K562 (cell line): ENCODE results near the gene USP22. TPM values are rescaled to one million over a fixed set of nuclear protein-coding genes. Genes with fewer than 3 reads are reported as not detected.

Source experiments
- ATAC-seq: fragments of 200-7000 bp; cut with Tn5 transposase; 3 replicates; pipeline ENCODE4 v1.9.1; 2020; ENCODE audit warnings: moderate library complexity
- BruUV-seq: library from RNA; stranded (reverse); fragments of 400-500 nt; replicated peaks from 2 replicates; lab custom pipeline; 2021; lab: Mats Ljungman, UMichigan
- CTCF ChIA-PET: fragments of 300-600 bp; formaldehyde crosslinking; extraction: SDS; loops from one replicate; lab custom pipeline; 2021; ENCODE audit warnings: low intra/inter-chr PET ratio; lab: Yijun Ruan, JAX
- POLR2A ChIA-PET: fragments of 300-600, 350-650 bp; sonication (Branson Sonifier 250); formaldehyde crosslinking; extraction: SDS; loops from one replicate; lab custom pipeline; 2021; ENCODE audit warnings: antibody characterized with exemption, inconsistent platforms; lab: Yijun Ruan, JAX
- DNase-seq, 4 experiments: peaks; one replicate each; pipeline versions ENCODE4 v3.0.0 to v3.0.0-alpha.2; 2011 to 2018; ENCODE audit warnings: low spot score in 3 of 4, mixed read lengths in 3 of 4; ENCODE audit errors: extremely low read depth in 1 of 4
- FAIRE-seq: peaks from 2 replicates; lab custom pipeline; 2011; peaks lifted over from hg19 to GRCh38; lab: Jason Lieb, UNC
- H2AFZ ChIP-seq: 2 replicates; pipeline ENCODE4 v1.6.0; 2011; ENCODE audit warnings: low read depth, low read length, control low read depth, inconsistent platforms
- H3K27ac ChIP-seq: fragments of 200-600 bp; 3 replicates; pipeline ENCODE4 v1.8.0; 2011; ENCODE audit warnings: low read depth, mild to moderate bottlenecking, control low read depth, inconsistent platforms, low read length, moderate library complexity, mixed read lengths; ENCODE audit errors: extremely low read depth
- H3K27me3 ChIP-seq, 2 experiments: fragments of 300-600 bp in 1 of 2; 2 replicates in 1 of 2; 3 replicates in 1 of 2; pipeline versions ENCODE4 v1.6.0 to v1.8.0; 2011; ENCODE audit warnings: inconsistent platforms in 2 of 2, low read length in 2 of 2, mild to moderate bottlenecking in 1 of 2, mixed read lengths in 1 of 2, moderate library complexity in 1 of 2; ENCODE audit not compliant: control insufficient read depth in 2 of 2, insufficient read depth in 2 of 2
- H3K36me3 ChIP-seq: fragments of 300-600 bp; 3 replicates; pipeline ENCODE4 v1.8.0; 2011; ENCODE audit warnings: mild to moderate bottlenecking, low read length, inconsistent platforms; ENCODE audit not compliant: control insufficient read depth, insufficient read depth
- H3K4me1 ChIP-seq, 2 experiments: fragments of 200-600 bp in 1 of 2; replicated peaks in 1 of 2; 2 replicates in 1 of 2; 3 replicates in 1 of 2; pipeline versions ENCODE4 v1.5.1 to v1.8.0; 2011; ENCODE audit warnings: inconsistent platforms in 2 of 2, low read length in 2 of 2, mild to moderate bottlenecking in 1 of 2, mixed read lengths in 1 of 2, moderate library complexity in 1 of 2; ENCODE audit not compliant: control insufficient read depth in 2 of 2, insufficient read depth in 2 of 2
- H3K4me2 ChIP-seq: 2 replicates; pipeline ENCODE4 v1.6.1; 2011; ENCODE audit warnings: low read length, control low read depth, inconsistent platforms, mixed read lengths; ENCODE audit not compliant: insufficient read depth
- H3K4me3 ChIP-seq: fragments of 200-600 bp; sonication (generic), shearing (Covaris generic); 2 replicates; pipeline ENCODE4 v1.5.1; 2016; ENCODE audit warnings: control low read depth, inconsistent platforms
- H3K79me2 ChIP-seq: fragments of 200-600 bp; 3 replicates; pipeline ENCODE4 v1.8.0; 2011; ENCODE audit warnings: low read length, inconsistent platforms; ENCODE audit not compliant: control insufficient read depth, insufficient read depth
- H3K9ac ChIP-seq, 2 experiments: 2 replicates each; pipeline versions ENCODE4 v1.6.0 to v1.6.1; 2011; ENCODE audit warnings: low read depth in 2 of 2, low read length in 2 of 2, control low read depth in 1 of 2, inconsistent platforms in 1 of 2, mild to moderate bottlenecking in 1 of 2, mixed read lengths in 1 of 2; ENCODE audit not compliant: insufficient read depth in 1 of 2
- H3K9me1 ChIP-seq: one replicate; pipeline ENCODE4 v1.6.0; 2011; ENCODE audit warnings: inconsistent platforms, mild to moderate bottlenecking, low read length, moderate library complexity; ENCODE audit not compliant: control insufficient read depth, insufficient read depth
- H3K9me3 ChIP-seq: replicated peaks from 2 replicates; pipeline ENCODE4 v1.5.1; 2011; ENCODE audit warnings: low read depth, low read length, inconsistent platforms; ENCODE audit not compliant: control insufficient read depth, insufficient read depth
- H4K20me1 ChIP-seq: replicated peaks from 2 replicates; pipeline ENCODE4 v1.6.1; 2011; ENCODE audit warnings: low read length, inconsistent platforms, mixed read lengths; ENCODE audit not compliant: control insufficient read depth, insufficient read depth
- CHD2 ChIP-seq: IDR thresholded peaks from 2 replicates; pipeline ENCODE4 v1.6.1; 2011; ENCODE audit warnings: low read depth, low read length
- DMBX1 ChIP-seq: fragments of 250-450 bp; sonication (Bioruptor Pico); IDR thresholded peaks from 2 replicates; pipeline ENCODE4 v1.8.0; 2022; ENCODE audit warnings: inconsistent platforms, mild to moderate bottlenecking, moderate library complexity, borderline replicate concordance
- DNMT1 ChIP-seq: fragments of 450-650 bp; IDR thresholded peaks from 2 replicates; pipeline ENCODE4 v1.6.1; 2016; ENCODE audit warnings: antibody characterized with exemption, mild to moderate bottlenecking
- ETS2 ChIP-seq: IDR thresholded peaks from 2 replicates; pipeline ENCODE4 v1.6.1; 2016; ENCODE audit warnings: borderline replicate concordance, missing genetic modification characterization, mild to moderate bottlenecking, moderate library complexity, missing compliant biosample characterization; ENCODE audit not compliant: poor library complexity, severe bottlenecking
- EZH2 ChIP-seq: IDR thresholded peaks from 2 replicates; pipeline ENCODE4 v1.6.1; 2012; ENCODE audit warnings: low read depth, mild to moderate bottlenecking, inconsistent platforms, low read length, borderline replicate concordance
- GATAD2B ChIP-seq: fragments of 450-650 bp; IDR thresholded peaks from 2 replicates; pipeline ENCODE4 v1.6.1; 2017; ENCODE audit warnings: mild to moderate bottlenecking, borderline replicate concordance
- MAFK ChIP-seq: IDR thresholded peaks from 2 replicates; pipeline ENCODE4 v1.6.1; 2011; ENCODE audit warnings: low read length, improper control_type of control experiment
- MYC ChIP-seq, 2 experiments: fragments of 250-450 bp in 1 of 2; sonication (Bioruptor Pico) in 1 of 2; IDR thresholded peaks; 2 replicates each; pipeline versions ENCODE4 v1.5.1 to v1.6.1; 2012 to 2021; ENCODE audit warnings: low read depth in 2 of 2, borderline replicate concordance in 1 of 2, improper control_type of control experiment in 1 of 2, low read length in 1 of 2, mild to moderate bottlenecking in 1 of 2, moderate library complexity in 1 of 2
- PYGO2 ChIP-seq: fragments of 450-650 bp; IDR thresholded peaks from 2 replicates; pipeline ENCODE4 v1.6.1; 2016; ENCODE audit warnings: mild to moderate bottlenecking, missing genetic modification characterization, moderate library complexity, missing compliant biosample characterization
- RBM17 ChIP-seq: fragments of 200-400 bp; formaldehyde crosslinking; IDR thresholded peaks from 2 replicates; pipeline ENCODE4 v1.6.1; 2017; ENCODE audit warnings: low read depth, mild to moderate bottlenecking, low read length, borderline replicate concordance
- ZNF77 ChIP-seq: fragments of 250-450 bp; sonication (Bioruptor Pico); IDR thresholded peaks from 2 replicates; pipeline ENCODE4 v1.5.0; 2020
- WGBS: fragments of 100-300 bp; shearing (Covaris generic); methylation state at CpG from one replicate; pipeline ENCODE4 v1.1.6; 2016; ENCODE audit warnings: low coverage, mixed read lengths; ENCODE audit not compliant: insufficient coverage; ENCODE audit errors: missing lambda C conversion rate; 5-methylcytosine and 5-hydroxymethylcytosine counted together
- in situ Hi-C: fragments of 300-500 bp; cut with MboI; formaldehyde crosslinking; loops from 4 replicates; pipeline ENCODE4 v1.15.0; 2018; ENCODE audit warnings: inconsistent platforms, mixed read lengths
- intact Hi-C: fragments of 100-400 bp; cut with micrococcal nuclease; formaldehyde crosslinking; loops from 2 replicates; pipeline ENCODE4 v1.14.2; 2022
- polyA plus RNA-seq, 8 experiments: library from polyadenylated mRNA; depleted of rRNA in 4 of 8; stranded (reverse) in 5 of 8; unstranded in 3 of 8; fragments of >200 nt; fragmentation: Nextera tagmentation in 2 of 8; fragmentation: Illumina TruSeq in 1 of 8; extraction: Ambion mirVana in 2 of 8; extraction: Trizol in 1 of 8; gene quantifications; 2 replicates each; pipeline versions ENCODE4 v1.2.1 to v1.2.3, GENCODE V29; 2011 to 2014; ENCODE audit warnings: inconsistent platforms in 1 of 8, missing spikeins in 1 of 8
- total RNA-seq, 7 experiments: library from RNA; depleted of rRNA in 6 of 7; stranded (reverse); fragments of >200 nt in 6 of 7; fragmentation: Illumina TruSeq in 2 of 7; extraction: Trizol in 2 of 7; gene quantifications; 2 replicates each; pipeline versions ENCODE4 v1.2.1 to v1.2.3, GENCODE V29; 2011 to 2021; ENCODE audit warnings: low replicate concordance in 1 of 7
- TF ChIP-seq, protein P1 (sequence below), 2 experiments: fragments of 200-800 bp in 1 of 2; sonication (Bioruptor generic) in 1 of 2; sonication (generic) in 1 of 2; formaldehyde crosslinking in 1 of 2; IDR thresholded peaks in 1 of 2; conservative IDR thresholded peaks in 1 of 2; 2 replicates each; pipeline versions ENCODE4 v1.5.0 to v1.6.1; 2016 to 2020; ENCODE audit warnings: missing compliant biosample characterization in 1 of 2, missing genetic modification characterization in 1 of 2, missing genetic modification reagents in 1 of 2
- TF ChIP-seq, protein P2 (sequence below): fragments of 450-650 bp; formaldehyde crosslinking; IDR thresholded peaks from 2 replicates; pipeline ENCODE4 v1.4.0; 2022; ENCODE audit warnings: mild to moderate bottlenecking, moderate library complexity
- TF ChIP-seq, protein P3 (sequence below): IDR thresholded peaks from 2 replicates; pipeline ENCODE4 v1.6.1; 2012; ENCODE audit warnings: low read depth, low read length, improper control_type of control experiment, borderline replicate concordance
- TF ChIP-seq, protein P4 (sequence below): fragments of 200-800 bp; sonication (Bioruptor generic); IDR thresholded peaks from 2 replicates; pipeline ENCODE4 v1.6.1; 2017; ENCODE audit warnings: missing genetic modification characterization, missing compliant biosample characterization

Gene USP22
- total and polyA plus RNA-seq, 9 of the 15 experiments (the other 6 are each of a cell fraction or from before 2014, with no cell fraction given) = 6.5 to 113 (median 58.9) TPM

DNA sequence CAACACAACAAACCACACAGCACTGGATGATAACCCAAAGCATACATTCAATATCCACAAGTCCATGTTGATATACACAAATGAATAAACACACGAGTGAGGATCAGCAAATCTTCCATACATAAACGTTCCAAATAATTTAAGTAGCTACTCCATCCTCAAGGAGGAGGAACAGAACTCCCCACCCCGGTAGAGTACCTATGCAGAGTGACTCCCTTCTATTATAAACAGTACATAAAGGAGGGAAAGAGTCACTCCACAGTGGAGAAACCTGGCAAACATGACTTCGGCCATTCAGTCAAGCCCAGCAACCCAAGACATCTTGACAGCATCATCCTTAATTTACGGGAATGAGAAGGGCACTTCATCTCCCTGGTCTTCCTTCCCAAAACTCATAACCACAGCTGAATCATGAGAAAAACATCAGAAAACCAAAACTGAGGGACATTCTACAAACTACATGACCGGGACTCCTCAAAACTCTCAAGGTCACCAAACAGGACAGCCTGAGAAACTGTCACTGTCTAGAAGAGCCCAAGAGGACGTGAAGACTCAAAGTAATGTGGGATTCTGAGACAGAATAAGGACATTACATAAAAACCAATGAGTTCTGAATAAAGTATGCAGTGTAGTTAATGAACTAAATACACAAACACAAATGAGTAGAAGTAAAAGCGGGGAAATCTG is 5.6 kb downstream of the USP22 start:
- Histone ChIP-seq H4K20me1 (peaks cover 70% of the 10 kb centered on the region), H3K79me2 (peaks cover 98% of the 10 kb centered on the region), H3K4me2 (no peak overlapping the region; the same call in 1 of the 2 replicates), H3K36me3 (peaks cover 62% of the 10 kb centered on the region; the same call in 2 of the 3 replicates), H3K27me3 (no peaks in the 10 kb centered on the region), H3K27ac (no peak overlapping the region), H3K4me3 (no peak overlapping the region), H3K4me1 (peaks cover 9 to 37% of the 10 kb centered on the region in 2 experiments; a peak in 4 of 5 replicates), H2AFZ (no peak overlapping the region), H3K9me3 (no peaks in the 10 kb centered on the region), H3K9ac (no peak overlapping the region), H3K9me1 (peaks cover 3% of the 10 kb centered on the region)
- CTCF ChIA-PET = no interaction called here
- WGBS = 50% methylated on average over 7 of the region's 8 CpGs
- intact Hi-C loops (no loop called here), in situ Hi-C loops (no loop called here)
- no peak for FAIRE-seq
- BruUV-seq = TSS peak; percentile 2
- ATAC-seq = no peak
- POLR2A ChIA-PET = interaction anchor here (1.5 kb wide), 1 partner anchor 153 kb away, joined by 4 read pairs; no protein-coding TSS in a partner anchor
- DNase-seq = no peak
- no peak for TF ChIP-seq ETS2 (tag)
- TF ChIP-seq MYC (IDR thresholded peaks at IDR 0.05; ENCODE audit: low read depth, low read length) = no peak
- no peak for TF ChIP-seq MYC (CRISPR knock-in tag; IDR thresholded peaks at IDR 0.05; ENCODE audit: borderline replicate concordance, low read depth)
- TF ChIP-seq, protein P1, sequence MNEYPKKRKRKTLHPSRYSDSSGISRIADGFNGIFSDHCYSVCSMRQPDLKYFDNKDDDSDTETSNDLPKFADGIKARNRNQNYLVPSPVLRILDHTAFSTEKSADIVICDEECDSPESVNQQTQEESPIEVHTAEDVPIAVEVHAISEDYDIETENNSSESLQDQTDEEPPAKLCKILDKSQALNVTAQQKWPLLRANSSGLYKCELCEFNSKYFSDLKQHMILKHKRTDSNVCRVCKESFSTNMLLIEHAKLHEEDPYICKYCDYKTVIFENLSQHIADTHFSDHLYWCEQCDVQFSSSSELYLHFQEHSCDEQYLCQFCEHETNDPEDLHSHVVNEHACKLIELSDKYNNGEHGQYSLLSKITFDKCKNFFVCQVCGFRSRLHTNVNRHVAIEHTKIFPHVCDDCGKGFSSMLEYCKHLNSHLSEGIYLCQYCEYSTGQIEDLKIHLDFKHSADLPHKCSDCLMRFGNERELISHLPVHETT (CRISPR knock-in tag; conservative IDR thresholded peaks at IDR 0.05 in 1 of 2, IDR thresholded peaks at IDR 0.05 in 1 of 2) = no peak
- TF ChIP-seq RBM17 = no peak
- TF ChIP-seq MAFK = no peak
- TF ChIP-seq DNMT1 = no peak
- TF ChIP-seq PYGO2 (tag) = no peak
- TF ChIP-seq, protein P2, sequence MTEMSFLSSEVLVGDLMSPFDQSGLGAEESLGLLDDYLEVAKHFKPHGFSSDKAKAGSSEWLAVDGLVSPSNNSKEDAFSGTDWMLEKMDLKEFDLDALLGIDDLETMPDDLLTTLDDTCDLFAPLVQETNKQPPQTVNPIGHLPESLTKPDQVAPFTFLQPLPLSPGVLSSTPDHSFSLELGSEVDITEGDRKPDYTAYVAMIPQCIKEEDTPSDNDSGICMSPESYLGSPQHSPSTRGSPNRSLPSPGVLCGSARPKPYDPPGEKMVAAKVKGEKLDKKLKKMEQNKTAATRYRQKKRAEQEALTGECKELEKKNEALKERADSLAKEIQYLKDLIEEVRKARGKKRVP (CRISPR knock-in tag) = no peak
- TF ChIP-seq GATAD2B = no peak
- no peak for TF ChIP-seq CHD2
- TF ChIP-seq ZNF77 (CRISPR knock-in tag) = no peak
- no peak for TF ChIP-seq EZH2
- TF ChIP-seq, protein P3, sequence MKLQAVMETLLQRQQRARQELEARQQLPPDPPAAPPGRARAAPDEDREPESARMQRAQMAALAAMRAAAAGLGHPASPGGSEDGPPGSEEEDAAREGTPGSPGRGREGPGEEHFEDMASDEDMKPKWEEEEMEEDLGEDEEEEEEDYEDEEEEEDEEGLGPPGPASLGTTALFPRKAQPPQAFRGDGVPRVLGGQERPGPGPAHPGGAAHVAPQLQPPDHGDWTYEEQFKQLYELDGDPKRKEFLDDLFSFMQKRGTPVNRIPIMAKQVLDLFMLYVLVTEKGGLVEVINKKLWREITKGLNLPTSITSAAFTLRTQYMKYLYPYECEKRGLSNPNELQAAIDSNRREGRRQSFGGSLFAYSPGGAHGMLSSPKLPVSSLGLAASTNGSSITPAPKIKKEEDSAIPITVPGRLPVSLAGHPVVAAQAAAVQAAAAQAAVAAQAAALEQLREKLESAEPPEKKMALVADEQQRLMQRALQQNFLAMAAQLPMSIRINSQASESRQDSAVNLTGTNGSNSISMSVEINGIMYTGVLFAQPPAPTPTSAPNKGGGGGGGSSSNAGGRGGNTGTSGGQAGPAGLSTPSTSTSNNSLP = no peak
- no peak for TF ChIP-seq DMBX1 (CRISPR knock-in tag)
- TF ChIP-seq, protein P4, sequence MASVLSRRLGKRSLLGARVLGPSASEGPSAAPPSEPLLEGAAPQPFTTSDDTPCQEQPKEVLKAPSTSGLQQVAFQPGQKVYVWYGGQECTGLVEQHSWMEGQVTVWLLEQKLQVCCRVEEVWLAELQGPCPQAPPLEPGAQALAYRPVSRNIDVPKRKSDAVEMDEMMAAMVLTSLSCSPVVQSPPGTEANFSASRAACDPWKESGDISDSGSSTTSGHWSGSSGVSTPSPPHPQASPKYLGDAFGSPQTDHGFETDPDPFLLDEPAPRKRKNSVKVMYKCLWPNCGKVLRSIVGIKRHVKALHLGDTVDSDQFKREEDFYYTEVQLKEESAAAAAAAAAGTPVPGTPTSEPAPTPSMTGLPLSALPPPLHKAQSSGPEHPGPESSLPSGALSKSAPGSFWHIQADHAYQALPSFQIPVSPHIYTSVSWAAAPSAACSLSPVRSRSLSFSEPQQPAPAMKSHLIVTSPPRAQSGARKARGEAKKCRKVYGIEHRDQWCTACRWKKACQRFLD = no peak
